Left lung (tissue), 10 donors: ENCODE data around the gene SMPD1. TPM values are rescaled to one million over a fixed set of nuclear protein-coding genes. Genes with fewer than 3 reads are reported as not detected.

Experiments
- ATAC-seq: fragments of 200-7000 bp; cut with Tn5 transposase; one replicate; pipeline ENCODE4 v1.9.1; 2020; ENCODE audit warnings: moderate library complexity
- DNase-seq, 4 donors: peaks; one replicate each; pipeline ENCODE4 v3.0.0-alpha.2; 2013 to 2020
- H3K27ac ChIP-seq, 2 donors: fragments of 200-600 bp; sonication (generic) in 1 of 2; one replicate each; pipeline versions ENCODE4 v1.5.0 to v1.8.0; 2020 to 2021
- H3K27me3 ChIP-seq, 2 donors: fragments of 200-600 bp; sonication (generic) in 1 of 2; one replicate each; pipeline versions ENCODE4 v1.5.0 to v1.8.0; 2020 to 2021
- H3K36me3 ChIP-seq, 2 donors: fragments of 200-600 bp; sonication (generic) in 1 of 2; one replicate each; pipeline versions ENCODE4 v1.5.0 to v1.8.0; 2020 to 2021
- H3K4me1 ChIP-seq, 2 donors: fragments of 200-600 bp; one replicate each; pipeline ENCODE4 v1.8.0; 2021
- H3K4me3 ChIP-seq, 2 donors: fragments of 200-600 bp; sonication (generic) in 1 of 2; one replicate each; pipeline versions ENCODE4 v1.5.0 to v1.8.0; 2020 to 2021; ENCODE audit warnings: mild to moderate bottlenecking in 1 of 2
- H3K9me3 ChIP-seq, 2 donors: fragments of 200-600 bp; sonication (generic) in 1 of 2; one replicate each; pipeline versions ENCODE4 v1.5.0 to v1.8.0; 2020 to 2021
- intact Hi-C, 2 donors: fragments of 100-400 bp; cut with DNase I; formaldehyde crosslinking; loops; one replicate each; pipeline versions ENCODE4 v1.11.2 to v1.14.2; 2022
- polyA plus RNA-seq, 6 donors: library from polyadenylated mRNA; unstranded; fragments of 120-200 nt; gene quantifications; one replicate each; pipeline ENCODE4 v1.2.1, GENCODE V29; 2013; ENCODE audit not compliant: insufficient read length in 6 of 6
- total RNA-seq, 2 donors: library from RNA; stranded (reverse); fragmentation: NEBNext Ultra II Directional; extraction: Animal tissue kit (Norgen Biotek cat#: 25700); gene quantifications; one replicate each; pipeline ENCODE4 v1.2.1, GENCODE V29; 2021
- TF ChIP-seq, protein P1 (sequence below), 2 donors: fragments of 200-600 bp; sonication (generic) in 1 of 2; IDR thresholded peaks; one replicate each; pipeline versions ENCODE4 v1.5.0 to v1.8.0; 2021; ENCODE audit warnings: antibody characterized with exemption in 2 of 2
- donor health status: DM: no; HTN: yes; CAD: no.
- donor health status: DM: no; HTN: no; CAD: no.

The SMPD1 gene
- total and polyA plus RNA-seq, 8 donors: 18.6 to 79.3 (median 24.1) TPM

DNA sequence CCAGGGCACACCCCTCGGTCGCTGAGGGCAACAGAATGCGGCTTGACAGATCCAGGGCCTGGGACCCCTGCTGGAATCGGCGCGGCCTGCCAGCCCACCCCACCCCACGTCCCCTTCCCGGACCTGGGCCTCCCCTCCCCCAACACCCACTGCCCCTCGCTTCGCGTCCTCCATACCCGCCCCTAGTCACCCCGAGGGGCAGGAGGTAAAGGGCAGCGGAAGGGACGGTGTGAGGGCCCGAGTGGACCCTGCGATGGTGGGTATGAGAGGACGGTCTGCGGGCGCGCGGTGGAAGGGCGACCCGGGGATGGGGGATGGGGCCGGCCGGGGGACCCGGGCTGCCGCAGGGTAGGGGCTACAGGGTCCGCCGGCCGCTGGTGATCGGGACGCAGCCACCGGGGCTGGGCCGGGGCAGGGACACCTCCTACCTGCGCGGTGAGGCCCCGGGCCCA, 28.3 kb downstream of the SMPD1 start:
- Histone ChIP-seq H3K4me1 (peaks cover 6 to 25% of the 10 kb centered on the region in 2 donors), H3K27me3 (peaks cover 0 to 36% of the 10 kb centered on the region in 2 donors), H3K36me3 (no peaks in the 10 kb centered on the region), H3K9me3 (no peaks in the 10 kb centered on the region), H3K27ac (peak overlapping the region; percentile 87 to 89), H3K4me3 (peak overlapping the region; percentile 85 to 92)
- TF ChIP-seq, protein P1, sequence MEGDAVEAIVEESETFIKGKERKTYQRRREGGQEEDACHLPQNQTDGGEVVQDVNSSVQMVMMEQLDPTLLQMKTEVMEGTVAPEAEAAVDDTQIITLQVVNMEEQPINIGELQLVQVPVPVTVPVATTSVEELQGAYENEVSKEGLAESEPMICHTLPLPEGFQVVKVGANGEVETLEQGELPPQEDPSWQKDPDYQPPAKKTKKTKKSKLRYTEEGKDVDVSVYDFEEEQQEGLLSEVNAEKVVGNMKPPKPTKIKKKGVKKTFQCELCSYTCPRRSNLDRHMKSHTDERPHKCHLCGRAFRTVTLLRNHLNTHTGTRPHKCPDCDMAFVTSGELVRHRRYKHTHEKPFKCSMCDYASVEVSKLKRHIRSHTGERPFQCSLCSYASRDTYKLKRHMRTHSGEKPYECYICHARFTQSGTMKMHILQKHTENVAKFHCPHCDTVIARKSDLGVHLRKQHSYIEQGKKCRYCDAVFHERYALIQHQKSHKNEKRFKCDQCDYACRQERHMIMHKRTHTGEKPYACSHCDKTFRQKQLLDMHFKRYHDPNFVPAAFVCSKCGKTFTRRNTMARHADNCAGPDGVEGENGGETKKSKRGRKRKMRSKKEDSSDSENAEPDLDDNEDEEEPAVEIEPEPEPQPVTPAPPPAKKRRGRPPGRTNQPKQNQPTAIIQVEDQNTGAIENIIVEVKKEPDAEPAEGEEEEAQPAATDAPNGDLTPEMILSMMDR (IDR thresholded peaks at IDR 0.05): no peak
- ATAC-seq: no peak
- DNase-seq: peak in 1 of 4 donors; percentile 28
- intact Hi-C loops: no loop called here

DNA sequence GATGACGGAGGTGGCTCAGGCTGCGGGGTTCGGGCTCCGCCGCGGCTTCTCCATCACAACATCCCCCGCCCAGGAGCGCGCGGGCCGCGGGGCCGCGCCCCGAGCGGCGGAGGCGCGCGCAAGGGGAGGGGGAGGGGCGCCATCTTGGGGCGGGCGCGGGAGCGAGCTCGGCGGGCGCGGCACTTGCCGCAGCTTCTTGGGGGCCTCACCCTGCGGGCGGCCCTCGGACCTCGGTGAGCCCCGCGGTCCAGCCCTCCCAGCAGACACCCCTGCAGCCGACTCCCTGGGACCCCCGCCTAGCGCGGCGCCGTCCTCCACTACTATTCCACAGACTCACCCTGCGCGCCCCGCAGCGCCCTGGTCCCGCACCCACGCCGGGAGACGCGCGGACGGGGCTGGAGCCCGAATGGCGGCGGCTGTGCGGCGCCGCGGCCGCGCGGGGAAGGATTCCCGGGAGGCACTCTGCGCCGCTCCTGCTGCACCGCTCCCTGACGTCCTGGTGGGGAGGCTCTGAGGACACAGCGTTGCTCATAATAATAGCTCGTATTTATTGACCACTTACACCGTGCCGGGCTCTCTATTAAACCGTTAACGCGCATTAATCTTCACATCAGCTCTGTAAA, 28.8 kb downstream of the SMPD1 start, which contains the start of gene APBB1:
TSS of gene APBB1 (minus strand) at position 86 of the 623 bp plus-strand sequence. CDS start 7,747 bp downstream, outside the sequence.
- no peaks in the 10 kb centered on the region for H3K36me3 ChIP-seq
- H3K4me3 ChIP-seq: peak within 1 kb of the TSS; percentile 85 to 92
- ATAC-seq (peak; percentile 97), DNase-seq (peak in 3 of 4 donors; percentile 75 to 85 (median 77))
- TF ChIP-seq, protein P1 (IDR thresholded peaks at IDR 0.05): no peak
- intact Hi-C loops: no loop called here
- peak within 1 kb of the TSS; percentile 87 to 89 for H3K27ac ChIP-seq
- no peaks in the 10 kb centered on the region for H3K9me3 ChIP-seq
- H3K4me1 ChIP-seq: peaks cover 6 to 25% of the 10 kb centered on the region in 2 donors
- peaks cover 0 to 42% of the 10 kb centered on the region in 2 donors for H3K27me3 ChIP-seq

DNA sequence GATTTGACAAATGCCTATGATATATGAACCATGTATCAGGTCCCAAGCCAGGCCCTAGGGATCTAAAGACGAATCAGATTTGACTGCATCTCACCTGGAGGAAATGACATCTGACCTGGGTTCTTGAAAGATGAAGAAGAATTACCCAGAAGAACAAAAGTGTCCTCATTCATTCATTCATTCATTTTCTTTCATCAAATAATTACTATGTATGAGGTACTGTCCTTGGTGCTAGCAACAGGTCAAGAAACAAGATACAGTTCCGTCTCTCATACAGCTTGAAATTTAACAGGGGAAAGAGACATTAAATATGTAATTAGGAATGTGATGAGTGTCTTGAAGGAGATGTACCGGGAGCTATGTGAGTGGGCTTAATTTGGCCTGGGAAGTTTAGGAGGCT, 30.4 kb downstream of the SMPD1 start:
- TF ChIP-seq, protein P1 (IDR thresholded peaks at IDR 0.05): no peak

DNA sequence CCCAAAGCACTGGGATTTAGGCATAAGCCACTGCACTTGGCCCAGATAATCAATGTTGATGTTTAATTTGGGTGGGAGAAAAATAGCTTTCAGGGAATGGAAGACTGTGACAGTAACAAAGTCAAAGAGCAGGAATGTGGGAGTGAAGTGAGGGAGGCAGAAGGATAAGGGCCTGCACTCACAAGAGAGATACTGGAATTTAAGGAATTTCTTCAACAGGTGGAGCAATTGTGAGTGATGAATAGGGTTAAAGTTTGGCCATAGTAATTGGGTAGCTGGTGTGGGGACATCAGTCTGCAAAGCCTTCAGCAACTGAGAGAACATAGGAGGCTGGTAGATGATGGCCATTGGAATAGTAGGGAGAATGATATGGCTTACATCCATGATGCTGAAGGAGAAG, 37.2 kb downstream of the SMPD1 start:
- no peaks in the 10 kb centered on the region for H3K36me3 ChIP-seq
- H3K27ac ChIP-seq: no peak overlapping the region
- ATAC-seq: no peak
- no peaks in the 10 kb centered on the region for H3K9me3 ChIP-seq
- no peak overlapping the region for H3K4me3 ChIP-seq
- H3K27me3 ChIP-seq: peaks cover 0 to 12% of the 10 kb centered on the region in 2 donors
- no peak for DNase-seq
- TF ChIP-seq, protein P1 (IDR thresholded peaks at IDR 0.05): no peak
- intact Hi-C loops: no loop called here
- H3K4me1 ChIP-seq: no peaks in the 10 kb centered on the region

More for the DNA sequence above, 30.4 kb downstream of the SMPD1 start:
- intact Hi-C loops: no loop called here
- no peaks in the 10 kb centered on the region for H3K9me3 ChIP-seq
- peaks cover 0 to 42% of the 10 kb centered on the region in 2 donors for H3K27me3 ChIP-seq
- peaks cover 6 to 20% of the 10 kb centered on the region in 2 donors for H3K4me1 ChIP-seq
- no peak overlapping the region for H3K4me3 ChIP-seq
- ATAC-seq: no peak
- H3K27ac ChIP-seq: no peak overlapping the region
- no peak for DNase-seq
- no peaks in the 10 kb centered on the region for H3K36me3 ChIP-seq

DNA sequence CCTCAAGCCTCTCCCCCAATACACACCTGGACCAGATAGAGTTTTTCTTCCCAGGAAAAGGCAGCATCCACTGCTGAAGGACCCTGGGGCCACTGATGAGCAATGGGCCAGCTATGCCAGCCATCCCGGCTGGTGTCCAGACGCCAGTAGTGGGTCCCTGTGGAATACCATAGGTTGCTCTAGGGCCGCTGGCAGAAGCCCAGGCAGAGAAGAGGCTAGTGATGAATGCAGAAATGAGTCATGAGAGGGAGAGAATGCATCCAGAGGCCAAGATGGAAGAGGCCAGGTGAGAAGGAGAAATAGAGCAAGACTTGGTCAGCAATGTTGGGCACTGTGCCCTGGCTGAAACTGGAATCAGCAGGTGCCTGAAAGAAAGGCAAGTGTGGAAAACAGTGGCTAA, 41.6 kb downstream of the SMPD1 start:
- Histone ChIP-seq H3K4me3 (no peak overlapping the region), H3K4me1 (no peaks in the 10 kb centered on the region), H3K9me3 (no peaks in the 10 kb centered on the region), H3K36me3 (no peaks in the 10 kb centered on the region), H3K27ac (no peak overlapping the region), H3K27me3 (no peaks in the 10 kb centered on the region)
- TF ChIP-seq, protein P1 (IDR thresholded peaks at IDR 0.05): no peak
- DNase-seq (no peak), ATAC-seq (no peak)
- intact Hi-C loops: loop anchor here in 1 of 2 donors (10.0 kb wide), 1 partner anchor 73 kb away; no protein-coding TSS in a partner anchor
